H1 (cell line): Measurements from ENCODE around the gene HNRNPA3. TPM values are rescaled to one million over a fixed set of nuclear protein-coding genes. Genes with fewer than 3 reads are reported as not detected.

Source experiments
- CTCF ChIA-PET: fragments of 300-600 bp; sonication (Branson Sonifier 250); formaldehyde crosslinking; loops from one replicate; lab custom pipeline; 2021; ENCODE audit not compliant: partially characterized antibody; lab: Charles Lee
- POLR2A ChIA-PET: fragments of 300-600 bp; sonication (Branson Sonifier 250); formaldehyde crosslinking; loops from one replicate; lab custom pipeline; 2021; ENCODE audit warnings: inconsistent platforms; ENCODE audit not compliant: partially characterized antibody; lab: Charles Lee
- DNase-seq, 2 experiments: peaks; one replicate each; pipeline versions ENCODE4 v3.0.0 to v3.0.0-alpha.2; 2010 to 2022; ENCODE audit warnings: low spot score in 2 of 2, low read depth in 1 of 2, mixed read lengths in 1 of 2
- FAIRE-seq: peaks from 2 replicates; lab custom pipeline; 2011; peaks lifted over from hg19 to GRCh38; lab: Jason Lieb, UNC
- H2AFZ ChIP-seq: 2 replicates; pipeline ENCODE4 v1.8.1; 2012; ENCODE audit warnings: low read length, inconsistent platforms
- H2AK5ac ChIP-seq: 2 replicates; pipeline ENCODE4 v1.6.1; 2013; ENCODE audit warnings: low read depth, low read length
- H2BK120ac ChIP-seq: replicated peaks from 2 replicates; pipeline ENCODE3; 2013; ENCODE audit warnings: low read depth, low read length, inconsistent platforms
- H2BK12ac ChIP-seq: 2 replicates; pipeline ENCODE4 v1.6.1; 2013; ENCODE audit warnings: low read depth, low read length
- H2BK15ac ChIP-seq: 2 replicates; pipeline ENCODE4 v1.6.1; 2013; ENCODE audit warnings: low read length
- H2BK20ac ChIP-seq: 2 replicates; pipeline ENCODE4 v1.6.1; 2013; ENCODE audit warnings: low read length
- H2BK5ac ChIP-seq: 2 replicates; pipeline ENCODE4 v1.6.1; 2013; ENCODE audit warnings: low read depth, low read length
- H3K14ac ChIP-seq: 2 replicates; pipeline ENCODE4 v1.6.1; 2013; ENCODE audit warnings: inconsistent platforms; ENCODE audit not compliant: insufficient read length
- H3K18ac ChIP-seq: 2 replicates; pipeline ENCODE4 v1.6.1; 2013; ENCODE audit warnings: low read length; ENCODE audit errors: extremely low read depth
- H3K23ac ChIP-seq: 2 replicates; pipeline ENCODE4 v1.6.1; 2013; ENCODE audit warnings: inconsistent platforms; ENCODE audit not compliant: insufficient read length
- H3K23me2 ChIP-seq: 2 replicates; pipeline ENCODE4 v1.6.1; 2013; ENCODE audit warnings: low read depth, low read length
- H3K27ac ChIP-seq: 2 replicates; pipeline ENCODE4 v1.6.1; 2011; ENCODE audit warnings: low read depth, low read length, inconsistent platforms
- H3K27me3 ChIP-seq, 4 experiments: replicated peaks in 1 of 4; 1 replicate in 1 of 4; 2 replicates in 3 of 4; pipeline versions ENCODE4 v1.6.1 to v1.8.1; 2011 to 2013; ENCODE audit warnings: low read length in 3 of 4, mild to moderate bottlenecking in 3 of 4, inconsistent platforms in 2 of 4, mixed read lengths in 2 of 4, moderate library complexity in 1 of 4; ENCODE audit not compliant: control insufficient read depth in 3 of 4, insufficient read depth in 3 of 4; ENCODE audit errors: extremely low read depth in 1 of 4
- H3K36me3 ChIP-seq, 4 experiments: 2 replicates each; pipeline versions ENCODE4 v1.6.1 to v1.8.1; 2011 to 2013; ENCODE audit warnings: mild to moderate bottlenecking in 4 of 4, low read length in 3 of 4, moderate library complexity in 2 of 4, control low read depth in 1 of 4, inconsistent platforms in 1 of 4; ENCODE audit not compliant: insufficient read depth in 4 of 4, control insufficient read depth in 2 of 4
- H3K4ac ChIP-seq: replicated peaks from 2 replicates; pipeline ENCODE3; 2013; ENCODE audit warnings: low read length, low read depth, mixed read lengths, inconsistent platforms; ENCODE audit not compliant: insufficient read length
- H3K4me1 ChIP-seq, 4 experiments: replicated peaks in 1 of 4; 1 replicate in 1 of 4; 2 replicates in 3 of 4; pipeline versions ENCODE4 v1.6.1 to v1.8.1; 2011 to 2013; ENCODE audit warnings: low read length in 3 of 4, inconsistent platforms in 2 of 4, mixed read lengths in 1 of 4; ENCODE audit not compliant: insufficient read depth in 4 of 4, control insufficient read depth in 3 of 4
- H3K4me2 ChIP-seq, 2 experiments: 2 replicates each; pipeline versions ENCODE4 v1.6.1 to v1.8.1; 2011 to 2013; ENCODE audit warnings: low read depth in 2 of 2, low read length in 2 of 2, control low read depth in 1 of 2, inconsistent platforms in 1 of 2, mild to moderate bottlenecking in 1 of 2; ENCODE audit not compliant: insufficient read depth in 1 of 2
- H3K4me3 ChIP-seq, 4 experiments: fragments of 200-600, 300-600 bp in 1 of 4; sonication (generic), shearing (Covaris generic), sonication (Bioruptor Twin) in 1 of 4; 2 replicates each; pipeline versions ENCODE4 v1.5.1 to v1.8.1; 2011 to 2016; ENCODE audit warnings: low read length in 4 of 4, low read depth in 3 of 4, control low read depth in 2 of 4, inconsistent platforms in 2 of 4, mild to moderate bottlenecking in 2 of 4, mixed read lengths in 1 of 4, moderate library complexity in 1 of 4; ENCODE audit not compliant: insufficient read depth in 2 of 4; ENCODE audit errors: extremely low read depth in 1 of 4
- H3K56ac ChIP-seq: replicated peaks from 2 replicates; pipeline ENCODE3; 2013; ENCODE audit warnings: low read depth, mild to moderate bottlenecking, mixed read lengths, low read length, inconsistent platforms; ENCODE audit not compliant: insufficient read length
- H3K79me1 ChIP-seq: 2 replicates; pipeline ENCODE4 v1.6.1; 2013; ENCODE audit warnings: low read depth, low read length, control low read depth
- H3K79me2 ChIP-seq, 2 experiments: 2 replicates each; pipeline versions ENCODE4 v1.6.1 to v1.8.1; 2012 to 2013; ENCODE audit warnings: low read length in 2 of 2, mild to moderate bottlenecking in 2 of 2, inconsistent platforms in 1 of 2; ENCODE audit not compliant: insufficient read depth in 2 of 2, control insufficient read depth in 1 of 2
- H3K9ac ChIP-seq, 4 experiments: replicated peaks in 1 of 4; 1 replicate in 1 of 4; 2 replicates in 3 of 4; pipeline versions ENCODE4 v1.6.1 to v1.8.1; 2011 to 2013; ENCODE audit warnings: low read depth in 3 of 4, low read length in 3 of 4, control low read depth in 2 of 4, mild to moderate bottlenecking in 2 of 4, moderate library complexity in 2 of 4, inconsistent platforms in 1 of 4; ENCODE audit errors: extremely low read depth in 1 of 4
- H3K9me3 ChIP-seq, 2 experiments: 2 replicates each; pipeline versions ENCODE4 v1.6.1 to v1.8.1; 2012 to 2013; ENCODE audit warnings: mild to moderate bottlenecking in 2 of 2, moderate library complexity in 2 of 2, control low read depth in 1 of 2, inconsistent platforms in 1 of 2, low read depth in 1 of 2, low read length in 1 of 2, mixed read lengths in 1 of 2; ENCODE audit not compliant: insufficient read depth in 2 of 2
- H4K20me1 ChIP-seq, 2 experiments: replicated peaks in 1 of 2; 2 replicates each; pipeline versions ENCODE3 to v1.8.1; 2011 to 2013; ENCODE audit warnings: inconsistent platforms in 2 of 2, low read length in 2 of 2, mild to moderate bottlenecking in 1 of 2; ENCODE audit not compliant: insufficient read depth in 2 of 2, control insufficient read depth in 1 of 2
- H4K5ac ChIP-seq: 2 replicates; pipeline ENCODE4 v1.6.1; 2013; ENCODE audit warnings: low read length, low read depth, mixed read lengths, inconsistent platforms; ENCODE audit not compliant: insufficient read length
- H4K8ac ChIP-seq: 2 replicates; pipeline ENCODE4 v1.8.0; 2013; ENCODE audit warnings: mild to moderate bottlenecking, moderate library complexity, low read length, inconsistent platforms; ENCODE audit not compliant: insufficient read depth; ENCODE audit errors: extremely low read depth
- H4K91ac ChIP-seq: replicated peaks from 2 replicates; pipeline ENCODE3; 2013; ENCODE audit warnings: low read length, mixed read lengths, inconsistent platforms; ENCODE audit not compliant: insufficient read length
- BCL11A ChIP-seq, 2 experiments: IDR thresholded peaks; one replicate each; pipeline ENCODE4 v1.6.1; 2011; ENCODE audit warnings: low read depth in 2 of 2, low read length in 2 of 2, mild to moderate bottlenecking in 2 of 2
- CBX5 ChIP-seq: fragments of 300-800, 300-1000 bp; sonication (generic); IDR thresholded peaks from 2 replicates; pipeline ENCODE4 v1.7.1; 2016; ENCODE audit warnings: antibody characterized with exemption, low read length, low read depth
- CHD2 ChIP-seq: IDR thresholded peaks from 2 replicates; pipeline ENCODE4 v1.6.1; 2012; ENCODE audit warnings: low read length, improper control_type of control experiment
- JUN ChIP-seq: IDR thresholded peaks from 2 replicates; pipeline ENCODE4 v1.6.1; 2011; ENCODE audit warnings: low read depth, mild to moderate bottlenecking, improper control_type of control experiment, low read length
- NANOG ChIP-seq: IDR thresholded peaks from 2 replicates; pipeline ENCODE4 v1.6.1; 2011; ENCODE audit warnings: low read length, low read depth, mild to moderate bottlenecking, inconsistent platforms; ENCODE audit not compliant: insufficient read depth, poor library complexity, severe bottlenecking
- PHF8 ChIP-seq: fragments of 200-600 bp; sonication (generic); conservative IDR thresholded peaks from 2 replicates; pipeline ENCODE4 v1.7.1; 2012; ENCODE audit warnings: low read depth, mild to moderate bottlenecking, inconsistent platforms, low read length, moderate library complexity
- POLR2A ChIP-seq, 2 experiments: IDR thresholded peaks; 1 replicate in 1 of 2; 2 replicates in 1 of 2; pipeline ENCODE4 v1.6.1; 2011; ENCODE audit warnings: low read depth in 2 of 2, low read length in 2 of 2, mild to moderate bottlenecking in 2 of 2; ENCODE audit errors: control extremely low read depth in 1 of 2
- RBBP5 ChIP-seq: IDR thresholded peaks from 2 replicates; pipeline ENCODE4 v1.7.1; 2012; ENCODE audit warnings: low read depth, mild to moderate bottlenecking, inconsistent platforms, low read length, moderate library complexity, borderline replicate concordance
- RXRA ChIP-seq: IDR thresholded peaks from 2 replicates; pipeline ENCODE4 v1.6.1; 2011; ENCODE audit warnings: low read depth, mild to moderate bottlenecking, low read length, moderate library complexity; ENCODE audit not compliant: insufficient read depth
- SP1 ChIP-seq: IDR thresholded peaks from 2 replicates; pipeline ENCODE4 v1.6.1; 2011; ENCODE audit warnings: low read depth, low read length
- TCF12 ChIP-seq: IDR thresholded peaks from 2 replicates; pipeline ENCODE4 v1.6.1; 2011; ENCODE audit warnings: low read depth, mild to moderate bottlenecking, low read length
- YY1 ChIP-seq: IDR thresholded peaks from 2 replicates; pipeline ENCODE4 v1.6.1; 2011; ENCODE audit warnings: low read depth, mild to moderate bottlenecking, low read length
- polyA plus RNA-seq, 7 experiments: library from polyadenylated mRNA; depleted of rRNA in 3 of 7; stranded (reverse) in 5 of 7; unstranded in 2 of 7; fragments of >200 nt in 5 of 7; fragments of 200-250 nt in 2 of 7; gene quantifications; 1 replicate in 5 of 7; 2 replicates in 1 of 7; 4 replicates in 1 of 7; pipeline versions ENCODE4 v1.2.1 to v1.2.3, GENCODE V29; 2011 to 2013; ENCODE audit warnings: missing spikeins in 2 of 7, mixed read lengths in 2 of 7
- total RNA-seq: library from RNA; stranded (reverse); fragmentation: NEBNext Ultra II Directional; extraction: Animal tissue kit (Norgen Biotek cat#: 25700); gene quantifications from 2 replicates; pipeline ENCODE4 v1.2.1, GENCODE V29; 2021
- TF ChIP-seq, protein P1 (sequence below): IDR thresholded peaks from 2 replicates; pipeline ENCODE4 v1.6.1; 2012; ENCODE audit warnings: inconsistent platforms

The HNRNPA3 gene
- total and polyA plus RNA-seq, 2 of the 8 experiments (the other 6 are each of a cell fraction or from before 2014, with no cell fraction given) = 66.1 to 408 TPM

DNA sequence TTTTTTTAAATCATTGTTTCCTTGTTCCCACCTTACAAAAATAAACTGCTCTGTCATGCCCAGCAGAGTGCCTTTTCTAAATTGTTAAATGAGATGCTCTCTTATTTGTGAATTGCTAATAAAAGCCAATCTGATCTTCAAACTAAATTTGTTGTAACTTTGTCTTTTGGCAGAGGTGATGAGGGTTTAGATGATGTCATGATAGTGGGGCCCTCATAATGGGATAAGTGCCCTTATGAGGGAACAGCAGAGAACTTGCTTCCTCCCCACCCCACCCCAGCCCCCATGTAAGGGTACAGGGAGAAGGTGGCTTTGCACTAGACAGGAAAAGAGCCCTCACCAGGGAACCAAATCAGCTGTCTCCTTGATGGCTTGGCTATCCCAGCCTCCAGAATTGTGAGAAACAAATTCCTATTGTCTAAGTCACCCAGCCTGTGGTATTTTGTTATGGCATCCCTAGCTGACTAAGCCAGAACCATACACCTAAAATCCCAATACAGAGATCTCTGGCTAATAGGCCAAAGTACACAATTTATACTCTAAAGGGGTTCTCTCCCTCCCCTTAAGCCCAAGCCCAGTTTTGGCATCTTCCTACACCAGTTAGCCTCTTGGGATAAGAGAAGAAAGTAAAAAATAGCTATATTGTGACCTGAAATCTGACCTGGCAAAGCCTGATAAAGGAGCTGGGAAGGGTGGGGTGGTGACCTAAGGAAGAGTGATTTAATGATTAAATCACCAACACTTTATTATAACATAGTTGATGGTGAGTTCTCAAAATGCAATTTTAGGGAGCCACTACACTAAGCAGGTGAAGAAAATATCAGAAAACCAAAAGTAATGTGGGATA lies 40.3 kb upstream of the HNRNPA3 start:
- Histone ChIP-seq H2AK5ac (no peak overlapping the region), H4K20me1 (no peaks in the 10 kb centered on the region), H3K9me3 (no peaks in the 10 kb centered on the region), H3K36me3 (no peaks in the 10 kb centered on the region), H3K79me1 (no peaks in the 10 kb centered on the region), H3K9ac (no peak overlapping the region), H3K14ac (no peak overlapping the region), H3K23me2 (no peaks in the 10 kb centered on the region), H3K23ac (no peak overlapping the region), H2BK15ac (no peak overlapping the region), H3K4me2 (no peak overlapping the region), H2BK20ac (no peak overlapping the region), H3K27ac (no peak overlapping the region), H2BK12ac (no peak overlapping the region), H2BK5ac (no peak overlapping the region), H4K5ac (no peak overlapping the region), H3K27me3 (peaks cover 0 to 2% (median 0%) of the 10 kb centered on the region in 4 experiments; a peak in 1 of 7 replicates), H2BK120ac (no peak overlapping the region), H3K4me3 (no peak overlapping the region), H2AFZ (no peak overlapping the region), H3K18ac (no peak overlapping the region), H3K4me1 (peaks cover 0 to 6% (median 2%) of the 10 kb centered on the region in 4 experiments; a peak in 3 of 7 replicates), H3K4ac (no peak overlapping the region), H4K8ac (no peak overlapping the region), H3K56ac (no peak overlapping the region), H3K79me2 (no peaks in the 10 kb centered on the region), H4K91ac (no peak overlapping the region)
- ChIA-PET CTCF (interaction anchor here (1.1 to 4.4 kb wide), 3 partner anchors 26 to 92 kb away, joined by 3 to 21 read pairs (median 4); partner anchors contain the start of gene NFE2L2), POLR2A (interaction anchor here (0.8 to 1.8 kb wide), 4 partner anchors 45 to 93 kb away, joined by 3 to 7 read pairs (median 4); partner anchors contain the start of gene NFE2L2)
- DNase-seq (no peak), FAIRE-seq (no peak)
- no peak for TF ChIP-seq CBX5
- no peak for TF ChIP-seq JUN
- no peak for TF ChIP-seq POLR2A (IDR thresholded peaks at IDR 0.05; ENCODE audit: control extremely low read depth in 1 of 2, low read depth in 2 of 2, low read length in 2 of 2)
- no peak for TF ChIP-seq SP1
- no peak for TF ChIP-seq CHD2
- TF ChIP-seq RXRA = no peak
- TF ChIP-seq NANOG = no peak
- TF ChIP-seq TCF12 = no peak
- TF ChIP-seq RBBP5 = no peak
- TF ChIP-seq YY1 = no peak
- TF ChIP-seq, protein P1, sequence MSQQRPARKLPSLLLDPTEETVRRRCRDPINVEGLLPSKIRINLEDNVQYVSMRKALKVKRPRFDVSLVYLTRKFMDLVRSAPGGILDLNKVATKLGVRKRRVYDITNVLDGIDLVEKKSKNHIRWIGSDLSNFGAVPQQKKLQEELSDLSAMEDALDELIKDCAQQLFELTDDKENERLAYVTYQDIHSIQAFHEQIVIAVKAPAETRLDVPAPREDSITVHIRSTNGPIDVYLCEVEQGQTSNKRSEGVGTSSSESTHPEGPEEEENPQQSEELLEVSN = no peak
- no peak for TF ChIP-seq PHF8
- no peak for TF ChIP-seq BCL11A (IDR thresholded peaks at IDR 0.05; ENCODE audit: low read depth in 2 of 2, low read length in 2 of 2)
